Measurements from ENCODE around the gene FAM98C. TPM values are rescaled to one million over a fixed set of nuclear protein-coding genes. Genes with fewer than 3 reads are reported as not detected.
"Not testable (repeated sequence)": the region's sequence is repeated elsewhere in the genome, so short reads cannot be mapped to it uniquely, and the experiment has no call there.

Gene FAM98C
- total RNA-seq, 1 donor from 2014 or later, result 24.8 TPM

GRCh38 chr19:38389957-38390924 is 12.7 kb upstream of the FAM98C start:
- DNase-seq (ENCODE audit: low spot score) (no peak), ATAC-seq (no peak)
- intact Hi-C loops (cut with DNase I), result no loop called here

DNA sequence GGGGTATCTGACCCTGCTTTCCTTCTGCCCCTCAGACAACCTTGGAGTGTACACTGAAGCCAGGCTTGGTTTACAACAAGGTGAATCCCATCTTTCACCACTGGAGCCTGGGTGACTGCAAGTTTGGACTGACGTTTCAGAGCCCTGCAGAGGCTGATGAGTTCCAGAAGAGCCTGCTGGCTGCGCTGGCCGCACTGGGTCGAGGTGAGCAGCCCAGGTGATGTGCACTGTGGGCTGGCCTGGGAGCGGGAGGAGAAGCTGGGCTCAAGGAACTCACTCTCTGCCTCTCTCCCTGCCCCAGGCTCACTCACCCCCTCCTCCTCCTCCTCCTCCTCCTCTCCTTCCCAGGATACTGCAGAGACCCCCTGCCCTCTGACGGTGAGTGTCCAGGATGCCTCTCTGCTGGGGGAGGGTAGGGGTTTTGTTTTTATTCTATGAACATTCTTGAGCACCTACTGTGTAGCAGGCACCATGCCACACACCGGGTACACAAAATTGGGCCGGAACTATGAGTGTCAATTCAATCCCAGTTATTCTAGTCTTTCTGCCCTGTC is 10.9 kb upstream of the FAM98C start:
- ATAC-seq (no peak), DNase-seq (ENCODE audit: low spot score) (no peak)
- intact Hi-C loops (cut with DNase I), result no loop called here

DNA sequence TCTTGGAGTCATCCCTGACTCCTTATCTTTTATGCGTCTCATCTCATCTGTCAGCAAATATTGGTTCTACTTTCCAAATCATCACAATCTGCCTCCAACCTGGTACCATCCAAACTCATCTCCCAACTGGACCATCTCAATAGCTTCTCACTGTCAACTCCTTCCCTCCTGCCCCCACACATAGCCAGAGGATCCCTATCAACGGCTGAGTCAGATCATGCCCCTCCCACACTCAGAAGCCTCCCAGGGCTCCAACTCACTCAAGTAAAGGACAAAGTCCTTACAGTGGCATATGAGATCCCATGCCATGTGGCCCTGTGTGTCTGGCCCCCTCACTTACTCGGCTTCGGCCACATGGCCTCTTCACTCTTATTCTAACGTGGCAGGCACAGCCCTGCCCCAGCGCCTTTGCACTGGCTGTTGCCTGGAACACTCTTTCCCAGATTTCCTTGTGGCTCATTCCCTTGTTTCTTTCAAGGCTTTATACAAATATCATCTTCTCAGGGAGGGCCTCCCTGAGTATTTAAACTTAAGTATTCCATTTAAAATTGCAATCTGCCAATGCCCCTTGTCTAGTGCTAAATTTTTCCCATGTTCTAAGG is 10.1 kb upstream of the FAM98C start:
- DNase-seq (ENCODE audit: low spot score), result no peak
- ATAC-seq, result no peak
- intact Hi-C loops (cut with DNase I), result no loop called here

- no peak for DNase-seq (ENCODE audit: low spot score)
- ATAC-seq, result no peak
- intact Hi-C loops (cut with DNase I), result no loop called here
These were observed 8.4 kb upstream of the FAM98C start for GRCh38 chr19:38394488-38394887.

DNA sequence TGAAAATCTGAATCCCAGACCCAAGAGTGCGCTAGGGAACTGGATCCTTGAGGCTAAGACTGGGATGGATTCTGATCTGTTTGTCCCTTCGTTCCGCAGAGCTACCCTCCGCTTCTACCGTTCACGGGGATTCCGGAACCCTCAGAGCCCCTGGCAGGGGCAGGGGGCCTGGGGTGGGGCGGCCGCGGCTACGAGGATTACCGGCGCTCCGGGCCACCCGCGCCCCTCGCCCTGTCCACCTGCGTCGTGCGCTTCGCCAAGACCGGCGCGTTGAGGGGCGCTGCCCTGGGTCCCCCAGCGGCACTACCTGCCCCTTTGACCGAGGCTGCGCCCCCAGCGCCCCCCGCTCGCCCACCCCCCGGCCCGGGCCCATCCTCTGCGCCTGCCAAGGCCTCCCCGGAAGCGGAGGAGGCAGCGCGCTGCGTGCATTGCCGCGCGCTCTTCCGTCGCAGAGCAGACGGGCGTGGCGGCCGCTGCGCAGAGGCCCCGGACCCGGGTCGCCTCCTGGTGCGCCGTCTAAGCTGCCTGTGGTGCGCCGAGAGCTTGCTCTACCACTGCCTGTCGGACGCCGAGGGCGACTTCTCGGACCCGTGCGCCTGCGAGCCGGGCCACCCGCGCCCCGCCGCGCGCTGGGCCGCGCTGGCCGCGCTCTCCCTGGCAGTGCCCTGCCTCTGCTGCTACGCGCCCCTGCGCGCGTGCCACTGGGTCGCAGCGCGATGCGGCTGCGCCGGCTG is 7.3 kb upstream of the FAM98C start:
- DNase-seq (ENCODE audit: low spot score) (no peak), ATAC-seq (no peak)
- intact Hi-C loops (cut with DNase I), result no loop called here

- no peak for ATAC-seq
- intact Hi-C loops (cut with DNase I), result no loop called here
- no peak for DNase-seq (ENCODE audit: low spot score)
These were observed 3.8 kb upstream of the FAM98C start for GRCh38 chr19:38399081-38399480.

GRCh38 chr19:38399537-38399936 is 3.4 kb upstream of the FAM98C start:
- no peak for ATAC-seq
- no peak for DNase-seq (ENCODE audit: low spot score)
- intact Hi-C loops (cut with DNase I), result no loop called here

DNA sequence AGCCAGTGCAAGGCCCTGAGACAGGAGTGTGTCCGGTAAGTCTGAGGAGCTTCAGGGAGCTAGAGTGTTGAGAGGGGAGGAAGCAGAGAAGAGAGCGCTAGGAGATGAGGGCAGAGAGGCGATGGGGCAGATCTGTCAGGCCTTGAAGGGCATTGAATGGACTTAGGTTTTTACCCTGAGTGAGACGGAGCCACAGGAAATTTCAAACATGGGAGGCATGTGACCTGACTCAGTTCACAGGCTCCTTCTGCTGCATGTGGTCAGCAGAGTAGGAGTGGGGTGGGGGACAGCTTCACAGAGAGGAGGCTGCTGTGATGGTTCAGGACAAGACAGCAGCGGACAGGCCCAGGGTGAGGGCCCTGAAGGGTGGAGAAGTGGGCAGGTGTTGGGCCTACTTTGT is 2.5 kb upstream of the FAM98C start:
- intact Hi-C loops (cut with DNase I), result loop anchor here (10.0 kb wide), 1 partner anchor 234 kb away; no protein-coding TSS in a partner anchor
- DNase-seq (ENCODE audit: low spot score), result no peak
- ATAC-seq, result no peak

DNA sequence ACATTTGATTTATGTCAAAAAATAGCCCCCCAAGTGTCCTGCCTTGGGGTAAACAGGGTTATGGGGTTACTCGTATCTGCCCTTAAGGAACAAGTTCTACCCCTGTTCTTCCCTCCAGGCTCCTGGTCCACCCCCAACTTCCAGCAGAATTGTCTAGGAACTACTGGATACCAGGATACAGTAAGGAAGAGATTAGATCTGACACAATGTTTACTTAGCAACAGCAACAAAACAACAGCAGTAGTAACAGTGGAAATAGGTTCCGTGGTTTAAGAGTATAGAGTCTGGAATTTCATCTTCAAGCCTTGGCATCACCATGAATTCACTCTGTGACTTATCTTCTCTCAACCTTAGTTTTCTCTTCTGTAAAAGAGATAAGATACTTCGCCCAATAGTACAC is 1.7 kb upstream of the FAM98C start:
- DNase-seq (ENCODE audit: low spot score) (no peak), ATAC-seq (no peak)
- intact Hi-C loops (cut with DNase I), result loop anchor here (10.0 kb wide), 1 partner anchor 234 kb away; no protein-coding TSS in a partner anchor

- ATAC-seq (no peak), DNase-seq (ENCODE audit: low spot score) (no peak)
- intact Hi-C loops (cut with DNase I), result loop anchor here (10.0 kb wide), 1 partner anchor 232 kb away; no protein-coding TSS in a partner anchor
These were observed 298 bp upstream of the FAM98C start for GRCh38 chr19:38402623-38402966.

GRCh38 chr19:38404858-38405257 is 2.0 kb downstream of the FAM98C start:
- intact Hi-C loops (cut with DNase I), result loop anchor here (10.0 kb wide), 1 partner anchor 230 kb away; no protein-coding TSS in a partner anchor
- no peak for ATAC-seq
- no peak for DNase-seq (ENCODE audit: low spot score)

DNA sequence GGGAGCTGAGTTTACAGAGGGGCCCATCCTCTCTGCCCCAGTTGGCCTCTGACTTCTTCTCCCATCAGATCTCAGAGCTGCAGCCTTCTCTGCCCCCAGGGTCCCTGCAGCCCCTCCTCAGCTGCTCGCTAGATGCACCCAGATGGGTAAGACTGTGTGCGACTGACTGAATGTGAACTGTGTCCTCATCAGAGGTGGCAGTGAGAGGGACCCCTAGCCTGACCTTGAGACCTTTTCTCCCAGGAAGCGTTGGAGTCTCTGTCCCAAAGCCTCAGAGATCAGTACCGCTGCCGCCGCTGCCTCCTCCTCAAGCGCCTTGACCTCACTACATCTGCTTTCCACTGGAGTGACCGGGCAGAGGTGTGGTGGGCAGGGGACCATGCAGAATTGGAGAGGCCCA is 2.4 kb downstream of the FAM98C start:
- DNase-seq (ENCODE audit: low spot score) (no peak), ATAC-seq (no peak)
- intact Hi-C loops (cut with DNase I), result loop anchor here (10.0 kb wide), 1 partner anchor 230 kb away; no protein-coding TSS in a partner anchor

DNA sequence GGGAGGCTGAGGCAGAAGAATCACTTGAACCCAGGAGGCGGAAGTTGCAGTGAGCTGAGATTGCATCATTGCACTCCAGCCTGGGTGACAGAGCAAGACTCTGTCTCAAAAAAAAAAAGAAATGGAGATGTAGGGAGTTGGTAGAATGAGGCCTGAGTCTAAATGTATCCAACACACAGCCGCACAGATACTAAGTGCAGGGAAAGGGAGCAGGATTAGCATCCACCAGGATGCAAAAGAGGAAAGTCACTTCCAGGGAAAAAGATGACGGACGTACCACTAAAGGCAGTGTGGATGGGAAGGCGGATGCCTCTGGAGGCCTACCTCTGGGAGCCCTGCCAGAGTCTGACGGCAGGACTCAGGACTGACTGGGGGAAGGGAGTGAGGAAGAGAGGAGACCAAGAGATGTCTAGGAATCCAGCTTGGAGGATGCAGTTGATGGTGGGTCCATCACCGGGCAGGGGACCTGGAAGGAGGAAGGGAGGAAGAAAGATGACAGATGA is 6.8 kb downstream of the FAM98C start:
- ATAC-seq (peak; percentile 84), DNase-seq (ENCODE audit: low spot score) (no peak)
- intact Hi-C loops (cut with DNase I), result loop anchor here (10.0 kb wide), 2 partner anchors 115 to 225 kb away; no protein-coding TSS in a partner anchor

GRCh38 chr19:38410407-38410806 is 7.5 kb downstream of the FAM98C start:
- intact Hi-C loops (cut with DNase I), result loop anchor here (10.0 kb wide), 1 partner anchor 114 kb away; no protein-coding TSS in a partner anchor
- ATAC-seq; DNase-seq (ENCODE audit: low spot score): not testable (repeated sequence)

DNA sequence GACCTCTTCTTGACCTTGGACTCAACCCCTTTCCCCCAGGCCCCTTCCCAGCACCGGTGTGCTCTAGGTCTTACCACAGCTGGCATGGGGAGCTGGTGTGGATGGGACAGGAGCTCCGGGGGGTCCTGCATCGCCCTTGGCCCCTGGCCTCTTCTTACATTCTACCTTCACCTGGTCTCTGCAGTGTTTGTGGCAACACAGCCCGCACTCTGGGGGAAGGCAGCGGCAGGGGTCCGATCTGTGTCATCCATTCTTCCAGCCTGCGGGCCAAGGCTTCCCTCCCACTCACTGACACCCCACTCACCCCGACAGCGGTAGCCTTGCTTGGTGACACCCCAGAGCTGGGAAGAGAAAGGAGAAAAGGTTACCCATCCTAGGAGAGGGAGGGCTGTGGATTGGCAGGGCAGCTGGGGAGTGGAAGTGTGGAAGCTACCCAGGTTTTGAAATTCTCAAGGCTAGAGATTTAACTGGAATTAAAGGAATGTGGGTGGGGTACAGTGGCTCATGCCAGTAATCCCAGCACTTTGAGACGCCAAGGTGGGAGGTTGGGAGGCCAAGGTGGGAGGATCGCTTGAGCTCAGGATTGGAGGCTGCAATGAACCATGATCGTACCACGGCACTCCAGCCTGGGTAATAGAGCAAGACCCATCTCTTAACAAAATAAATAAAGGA is 8.3 kb downstream of the FAM98C start:
- intact Hi-C loops (cut with DNase I), result loop anchor here (10.0 kb wide), 1 partner anchor 114 kb away; no protein-coding TSS in a partner anchor
- ATAC-seq, result no peak
- no peak for DNase-seq (ENCODE audit: low spot score)

DNA sequence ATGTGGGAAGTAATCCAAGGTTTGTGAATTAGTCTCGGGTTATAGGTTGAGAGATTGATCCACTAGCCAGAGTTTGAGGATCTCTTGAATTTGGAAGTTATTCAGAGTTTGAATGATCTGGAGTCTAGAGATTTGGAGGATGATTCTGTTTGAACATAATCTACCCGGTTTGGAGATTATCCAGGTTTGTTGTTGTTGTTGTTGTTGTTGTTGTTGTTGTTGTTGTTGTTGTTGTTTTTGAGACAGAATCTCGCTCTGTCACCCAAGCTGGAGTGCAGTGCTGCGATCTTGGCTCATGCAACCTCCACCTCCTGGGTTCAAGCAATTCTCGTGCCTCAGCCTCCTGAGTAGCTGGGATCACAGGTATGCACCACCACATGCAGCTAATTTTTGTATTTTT is 9.0 kb downstream of the FAM98C start:
- intact Hi-C loops (cut with DNase I), result loop anchor here (10.0 kb wide), 1 partner anchor 113 kb away; no protein-coding TSS in a partner anchor
- DNase-seq (ENCODE audit: low spot score); ATAC-seq: not testable (repeated sequence)

- ATAC-seq, result no peak
- intact Hi-C loops (cut with DNase I), result loop anchor here (10.0 kb wide), 1 partner anchor 112 kb away; no protein-coding TSS in a partner anchor
These were observed 9.6 kb downstream of the FAM98C start for GRCh38 chr19:38412491-38412890.

GRCh38 chr19:38412961-38413360 is 10.1 kb downstream of the FAM98C start:
- DNase-seq (ENCODE audit: low spot score) (no peak), ATAC-seq (no peak)
- intact Hi-C loops (cut with DNase I), result loop anchor here (10.0 kb wide), 1 partner anchor 112 kb away; no protein-coding TSS in a partner anchor

More at GRCh38 chr19:38412491-38412890, 9.6 kb downstream of the FAM98C start:
- DNase-seq (ENCODE audit: low spot score), result no peak
